Keratinocyte (primary cell): ENCODE results near the gene DHFR.

Source experiments
- EZH2 ChIP-seq: IDR thresholded peaks from one replicate; pipeline ENCODE4 v1.6.1; 2012; ENCODE audit warnings: inconsistent platforms, mild to moderate bottlenecking, low read length, moderate library complexity
- TF ChIP-seq, protein P1 (sequence below), 3 experiments: IDR thresholded peaks in 1 of 3; conservative IDR thresholded peaks in 1 of 3; optimal IDR thresholded peaks in 1 of 3; 2 replicates in 2 of 3; 3 replicates in 1 of 3; pipeline versions ENCODE3 to v1.5.1; 2011; ENCODE audit warnings: low read length in 3 of 3, mild to moderate bottlenecking in 3 of 3, moderate library complexity in 2 of 3, control low read depth in 1 of 3, inconsistent platforms in 1 of 3; ENCODE audit not compliant: insufficient read depth in 2 of 3; ENCODE audit errors: extremely low read depth in 1 of 3

DNA sequence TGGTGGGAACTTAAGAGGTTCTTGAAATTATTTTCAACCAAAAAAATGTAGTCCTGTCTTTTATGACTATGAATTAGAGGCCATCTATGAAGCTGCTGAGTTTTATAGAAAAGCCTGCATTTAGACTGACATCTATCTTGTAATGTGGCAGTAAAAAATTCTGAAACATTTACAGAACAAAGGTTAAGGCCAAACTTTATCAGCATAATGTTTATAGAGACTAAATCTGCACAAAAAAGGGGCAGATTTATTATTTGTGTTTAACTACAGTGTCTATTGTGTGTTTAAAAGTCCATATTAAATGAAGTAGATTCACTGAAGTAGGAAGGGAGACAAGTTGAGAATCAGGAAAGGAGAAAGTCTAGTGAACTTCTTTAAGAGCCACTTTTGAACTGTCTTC lies 47.4 kb downstream of the DHFR start:
- TF ChIP-seq, protein P1, sequence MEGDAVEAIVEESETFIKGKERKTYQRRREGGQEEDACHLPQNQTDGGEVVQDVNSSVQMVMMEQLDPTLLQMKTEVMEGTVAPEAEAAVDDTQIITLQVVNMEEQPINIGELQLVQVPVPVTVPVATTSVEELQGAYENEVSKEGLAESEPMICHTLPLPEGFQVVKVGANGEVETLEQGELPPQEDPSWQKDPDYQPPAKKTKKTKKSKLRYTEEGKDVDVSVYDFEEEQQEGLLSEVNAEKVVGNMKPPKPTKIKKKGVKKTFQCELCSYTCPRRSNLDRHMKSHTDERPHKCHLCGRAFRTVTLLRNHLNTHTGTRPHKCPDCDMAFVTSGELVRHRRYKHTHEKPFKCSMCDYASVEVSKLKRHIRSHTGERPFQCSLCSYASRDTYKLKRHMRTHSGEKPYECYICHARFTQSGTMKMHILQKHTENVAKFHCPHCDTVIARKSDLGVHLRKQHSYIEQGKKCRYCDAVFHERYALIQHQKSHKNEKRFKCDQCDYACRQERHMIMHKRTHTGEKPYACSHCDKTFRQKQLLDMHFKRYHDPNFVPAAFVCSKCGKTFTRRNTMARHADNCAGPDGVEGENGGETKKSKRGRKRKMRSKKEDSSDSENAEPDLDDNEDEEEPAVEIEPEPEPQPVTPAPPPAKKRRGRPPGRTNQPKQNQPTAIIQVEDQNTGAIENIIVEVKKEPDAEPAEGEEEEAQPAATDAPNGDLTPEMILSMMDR (optimal IDR thresholded peaks at IDR 0.05 in 1 of 3, IDR thresholded peaks at IDR 0.05 in 1 of 3, conservative IDR thresholded peaks at IDR 0.05 in 1 of 3; ENCODE audit: extremely low read depth in 1 of 3, insufficient read depth in 2 of 3, low read length in 3 of 3) = no peak
- no peak for TF ChIP-seq EZH2
